ENCODE results near the gene KLHL9. TPM values are rescaled to one million over a fixed set of nuclear protein-coding genes. Genes with fewer than 3 reads are reported as not detected.

Gene KLHL9
- total RNA-seq, 1 experiment from 2014 or later, result 18.2 TPM

DNA sequence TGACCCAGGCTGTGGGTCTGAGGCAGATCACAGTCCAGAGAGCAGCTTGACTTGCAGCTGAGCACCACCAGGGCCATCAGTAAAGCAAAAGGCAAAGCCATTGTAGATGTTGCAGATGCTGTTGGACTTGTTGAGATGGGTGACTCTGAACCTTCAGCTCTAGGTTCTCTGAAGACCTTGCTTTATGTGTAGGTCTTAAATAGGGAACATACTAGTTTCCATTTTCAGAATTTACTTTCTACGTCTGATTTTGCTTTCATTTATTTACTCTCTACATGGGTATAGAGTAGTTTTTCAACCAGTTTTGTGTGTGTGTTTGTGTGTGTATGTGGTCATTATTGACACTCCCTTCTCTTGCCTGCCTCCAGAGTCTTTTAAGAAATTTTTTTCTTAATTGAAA is 15.6 kb upstream of the KLHL9 start, which contains the start of gene IFNA6:
Gene IFNA6 (minus strand): TSS at position 101 of the 400 bp plus-strand sequence. CDS start 0 bp downstream, at position 101.
- Histone ChIP-seq H3K9me3 (ENCODE audit: control insufficient read depth, low read depth, low read length) (no peaks in the 10 kb centered on the region), H4K20me1 (ENCODE audit: control insufficient read depth, insufficient read depth, insufficient read length) (no peaks in the 10 kb centered on the region), H2AFZ (ENCODE audit: low read length) (no peak within 1 kb of the TSS), H2BK5ac (ENCODE audit: insufficient read length, low read length) (no peak within 1 kb of the TSS), H3K14ac (ENCODE audit: insufficient read depth, low read length) (0 out of 2 replicates have a peak within 1 kb of the TSS, but pooled peaks have one; percentile 29), H3K79me1 (ENCODE audit: insufficient read depth, low read depth, low read length, poor library complexity, severe bottlenecking) (no peaks in the 10 kb centered on the region), H3K4ac (ENCODE audit: low read depth, low read length) (no peak within 1 kb of the TSS), H3K4me1 (ENCODE audit: insufficient read depth, low read length) (no peaks in the 10 kb centered on the region), H4K91ac (ENCODE audit: insufficient read length, low read depth, low read length) (no peak within 1 kb of the TSS), H3T11ph (ENCODE audit: low read length) (no peak within 1 kb of the TSS), H2BK120ac (ENCODE audit: low read depth, low read length, poor library complexity, severe bottlenecking) (no peak within 1 kb of the TSS), H3K18ac (ENCODE audit: insufficient read length, low read depth, low read length) (no peak within 1 kb of the TSS), H4K5ac (ENCODE audit: insufficient read length, low read depth, low read length) (no peak within 1 kb of the TSS), H3K79me2 (ENCODE audit: insufficient read depth, low read length) (no peaks in the 10 kb centered on the region), H3K56ac (ENCODE audit: insufficient read length, low read depth, low read length) (no peak within 1 kb of the TSS), H2BK12ac (ENCODE audit: insufficient read length, low read depth, low read length) (no peak within 1 kb of the TSS), H2BK15ac (ENCODE audit: low read depth, low read length) (no peak within 1 kb of the TSS), H2BK20ac (ENCODE audit: low read depth, low read length, poor library complexity, severe bottlenecking) (no peak within 1 kb of the TSS), H3K4me2 (ENCODE audit: insufficient read depth, insufficient read length, low read length) (no peak within 1 kb of the TSS), H3K9ac (ENCODE audit: extremely low read depth, insufficient read length, low read length) (no peak within 1 kb of the TSS), H3K27me3 (ENCODE audit: insufficient read depth, low read length) (no peaks in the 10 kb centered on the region), H3K23me2 (ENCODE audit: insufficient read length, low read depth, low read length, poor library complexity, severe bottlenecking) (no peaks in the 10 kb centered on the region), H3K27ac (ENCODE audit: insufficient read length, low read depth, low read length) (no peak within 1 kb of the TSS), H3K23ac (ENCODE audit: insufficient read length, low read depth, low read length) (no peak within 1 kb of the TSS), H4K8ac (replicated peaks; ENCODE audit: insufficient read length, low read depth, low read length) (no peak within 1 kb of the TSS), H2AK5ac (ENCODE audit: insufficient read length, low read length) (no peak within 1 kb of the TSS)
- Mint-ChIP-seq H3K4me1 (no peaks in the 10 kb centered on the region), H3K27me3 (ENCODE audit: low read depth) (peaks cover 10% of the 10 kb centered on the region), H3K9me3 (peaks cover 7 to 8% of the 10 kb centered on the region in 2 experiments; a peak in 4 of 5 replicates), H3K36me3 (ENCODE audit: insufficient read depth in 1 of 3, low read depth in 3 of 3) (peaks cover 0 to 3% (median 0%) of the 10 kb centered on the region in 3 experiments; a peak in 2 of 7 replicates), H3K27ac (no peak within 1 kb of the TSS), H3K4me3 (no peak within 1 kb of the TSS)
- WGBS (ENCODE audit: extremely low coverage, insufficient read length, low lambda C conversion rate), result no CpG with 5 or more reads among the region's 1 CpG
- DNase-seq, result no peak
- TF ChIP-seq, protein P1, sequence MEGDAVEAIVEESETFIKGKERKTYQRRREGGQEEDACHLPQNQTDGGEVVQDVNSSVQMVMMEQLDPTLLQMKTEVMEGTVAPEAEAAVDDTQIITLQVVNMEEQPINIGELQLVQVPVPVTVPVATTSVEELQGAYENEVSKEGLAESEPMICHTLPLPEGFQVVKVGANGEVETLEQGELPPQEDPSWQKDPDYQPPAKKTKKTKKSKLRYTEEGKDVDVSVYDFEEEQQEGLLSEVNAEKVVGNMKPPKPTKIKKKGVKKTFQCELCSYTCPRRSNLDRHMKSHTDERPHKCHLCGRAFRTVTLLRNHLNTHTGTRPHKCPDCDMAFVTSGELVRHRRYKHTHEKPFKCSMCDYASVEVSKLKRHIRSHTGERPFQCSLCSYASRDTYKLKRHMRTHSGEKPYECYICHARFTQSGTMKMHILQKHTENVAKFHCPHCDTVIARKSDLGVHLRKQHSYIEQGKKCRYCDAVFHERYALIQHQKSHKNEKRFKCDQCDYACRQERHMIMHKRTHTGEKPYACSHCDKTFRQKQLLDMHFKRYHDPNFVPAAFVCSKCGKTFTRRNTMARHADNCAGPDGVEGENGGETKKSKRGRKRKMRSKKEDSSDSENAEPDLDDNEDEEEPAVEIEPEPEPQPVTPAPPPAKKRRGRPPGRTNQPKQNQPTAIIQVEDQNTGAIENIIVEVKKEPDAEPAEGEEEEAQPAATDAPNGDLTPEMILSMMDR (conservative IDR thresholded peaks at IDR 0.05), result no peak
